Dermis blood vessel endothelial cell (primary cell): ENCODE data around the gene EIF5B. TPM values are rescaled to one million over a fixed set of nuclear protein-coding genes. Genes with fewer than 3 reads are reported as not detected.
A peak's percentile ranks its signal among the peaks of the same experiment; 100 is the strongest.

Source experiments
- DNase-seq: peaks from one replicate; pipeline ENCODE4 v3.0.0; 2010
- total RNA-seq: library from RNA; depleted of rRNA; stranded (reverse); fragments of >200 nt; gene quantifications from 2 replicates; pipeline ENCODE4 v1.2.3, GENCODE V29; 2014

The EIF5B gene
- total RNA-seq, 1 donor from 2014 or later = 20.8 TPM

- DNase-seq = no peak
These were observed 37.6 kb downstream of the EIF5B start for GRCh38 chr2:99374747-99375146.

GRCh38 chr2:99376254-99376864 is 39.2 kb downstream of the EIF5B start:
- no peak for DNase-seq

GRCh38 chr2:99377879-99378278 is 40.7 kb downstream of the EIF5B start:
- DNase-seq = no peak

GRCh38 chr2:99380376-99381010 is 43.3 kb downstream of the EIF5B start:
- no peak for DNase-seq

- DNase-seq = no peak
These were observed 45.0 kb downstream of the EIF5B start for GRCh38 chr2:99382143-99382542.

GRCh38 chr2:99386011-99386410 is 48.8 kb downstream of the EIF5B start:
- no peak for DNase-seq

- DNase-seq = no peak
These were observed 51.7 kb downstream of the EIF5B start for GRCh38 chr2:99388892-99389291.

GRCh38 chr2:99389371-99389770 is 52.2 kb downstream of the EIF5B start:
- no peak for DNase-seq

- no peak for DNase-seq
These were observed 52.8 kb downstream of the EIF5B start for GRCh38 chr2:99389946-99390345.

GRCh38 chr2:99395589-99396130 is 58.5 kb downstream of the EIF5B start:
- no peak for DNase-seq

- no peak for DNase-seq
These were observed 60.2 kb downstream of the EIF5B start for GRCh38 chr2:99397266-99397920.

- DNase-seq = peak; percentile 18
These were observed 61.1 kb downstream of the EIF5B start for GRCh38 chr2:99398303-99398702.

GRCh38 chr2:99399063-99399462 is 61.9 kb downstream of the EIF5B start:
- DNase-seq = no peak

GRCh38 chr2:99399795-99400194 is 62.6 kb downstream of the EIF5B start:
- no peak for DNase-seq

GRCh38 chr2:99401841-99402240 is 64.7 kb downstream of the EIF5B start:
- DNase-seq = no peak

- DNase-seq = no peak
These were observed 65.9 kb downstream of the EIF5B start for GRCh38 chr2:99403084-99403483.

- DNase-seq = peak; percentile 35
These were observed 66.3 kb downstream of the EIF5B start for GRCh38 chr2:99403524-99403923.

- DNase-seq = no peak
These were observed 67.0 kb downstream of the EIF5B start for GRCh38 chr2:99404039-99404796.

GRCh38 chr2:99404797-99405669 is 67.8 kb downstream of the EIF5B start:
- no peak for DNase-seq

- DNase-seq = no peak
These were observed 68.9 kb downstream of the EIF5B start for GRCh38 chr2:99406137-99406536.

- no peak for DNase-seq
These were observed 73.1 kb downstream of the EIF5B start for GRCh38 chr2:99410276-99410675.

- DNase-seq = no peak
These were observed 77.4 kb downstream of the EIF5B start for GRCh38 chr2:99414566-99414965.
